Measurements from ENCODE around the gene NCK1. TPM values are rescaled to one million over a fixed set of nuclear protein-coding genes. Genes with fewer than 3 reads are reported as not detected.
"Not testable (repeated sequence)": the region's sequence is repeated elsewhere in the genome, so short reads cannot be mapped to it uniquely, and the experiment has no call there.

Gene NCK1
- polyA plus RNA-seq, 1 donor, result 23.3 TPM

- H3K27ac ChIP-seq (ENCODE audit: low read length), result no peak overlapping the region
- WGBS (ENCODE audit: insufficient coverage, low lambda C conversion rate), result 100% methylated on average over 1 of the region's 2 CpGs
- H3K9me3 ChIP-seq (ENCODE audit: control insufficient read depth, low read depth, low read length), result peaks cover 10% of the 10 kb centered on the region
- no peaks in the 10 kb centered on the region for H3K4me1 ChIP-seq (ENCODE audit: control insufficient read depth, insufficient read depth, low read length)
- no peak overlapping the region for H3K4me3 ChIP-seq (ENCODE audit: low read length)
- peaks cover 4% of the 10 kb centered on the region for H3K36me3 ChIP-seq (ENCODE audit: control insufficient read depth, insufficient read depth, low read length)
- H3K27me3 ChIP-seq (ENCODE audit: control insufficient read depth, insufficient read depth, low read length), result no peaks in the 10 kb centered on the region
- DNase-seq, result no peak
Observed at GRCh38 chr3:136891934-136892855, 30.2 kb downstream of the NCK1 start.

DNA sequence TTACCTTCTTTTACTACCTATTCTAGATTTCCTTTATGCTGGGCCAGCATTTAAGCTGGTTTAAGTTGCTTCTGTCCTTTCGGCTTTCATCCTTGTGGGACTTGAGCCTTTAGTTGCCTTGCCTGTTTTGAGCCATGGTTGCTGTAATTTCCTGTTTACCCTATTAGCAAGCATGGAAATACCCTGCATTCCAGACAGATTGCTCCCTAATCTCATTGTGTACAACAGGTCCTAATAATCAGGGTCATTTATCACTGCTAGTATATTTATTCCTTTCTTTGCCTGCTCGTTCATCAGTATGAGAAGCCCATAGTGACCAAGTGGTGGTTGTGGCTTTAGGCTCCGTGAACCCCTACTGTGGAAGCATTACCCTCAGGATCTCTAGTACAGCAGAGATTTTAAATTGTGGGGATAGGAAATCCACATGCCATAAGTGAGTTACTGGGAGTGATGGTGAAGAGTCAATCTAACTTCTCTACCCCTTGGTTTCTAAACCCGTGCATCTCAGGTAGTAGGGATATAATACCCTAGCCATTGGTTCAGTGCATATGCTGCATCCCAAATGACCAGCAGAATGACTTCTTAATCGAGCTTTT is 31.9 kb downstream of the NCK1 start:
- H3K36me3 ChIP-seq (ENCODE audit: control insufficient read depth, insufficient read depth, low read length), result peaks cover 4% of the 10 kb centered on the region
- no peaks in the 10 kb centered on the region for H3K4me1 ChIP-seq (ENCODE audit: control insufficient read depth, insufficient read depth, low read length)
- DNase-seq, result no peak
- no peak overlapping the region for H3K27ac ChIP-seq (ENCODE audit: low read length)
- no CpG with 5 or more reads among the region's 5 CpGs for WGBS (ENCODE audit: insufficient coverage, low lambda C conversion rate)
- peaks cover 10% of the 10 kb centered on the region for H3K9me3 ChIP-seq (ENCODE audit: control insufficient read depth, low read depth, low read length)
- H3K4me3 ChIP-seq (ENCODE audit: low read length), result no peak overlapping the region
- no peaks in the 10 kb centered on the region for H3K27me3 ChIP-seq (ENCODE audit: control insufficient read depth, insufficient read depth, low read length)

DNA sequence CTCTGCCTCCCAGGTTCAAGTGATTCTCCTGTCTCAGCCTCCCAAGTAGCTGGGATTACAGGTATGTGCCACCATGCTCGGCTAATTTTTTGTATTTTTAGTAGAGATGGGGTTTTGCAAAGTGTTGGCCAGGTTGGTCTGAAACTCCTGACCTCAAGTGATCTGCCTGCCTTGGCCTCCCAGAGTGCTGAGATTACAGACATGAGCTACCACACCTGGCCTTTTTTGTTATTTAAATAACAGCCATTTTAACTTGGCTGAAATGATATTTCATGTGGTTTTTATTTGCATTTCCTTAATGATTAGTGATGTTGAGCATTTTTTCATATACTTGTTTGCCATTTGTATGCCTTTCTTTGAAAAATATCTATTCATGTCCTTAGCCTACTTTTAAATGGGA is 35.2 kb downstream of the NCK1 start:
- not testable (repeated sequence) for H3K4me3 ChIP-seq (ENCODE audit: low read length); H3K4me1 ChIP-seq (ENCODE audit: control insufficient read depth, insufficient read depth, low read length); H3K27ac ChIP-seq (ENCODE audit: low read length); H3K9me3 ChIP-seq (ENCODE audit: control insufficient read depth, low read depth, low read length); H3K36me3 ChIP-seq (ENCODE audit: control insufficient read depth, insufficient read depth, low read length); H3K27me3 ChIP-seq (ENCODE audit: control insufficient read depth, insufficient read depth, low read length); DNase-seq
- no CpG with 5 or more reads among the region's 1 CpG for WGBS (ENCODE audit: insufficient coverage, low lambda C conversion rate)

DNA sequence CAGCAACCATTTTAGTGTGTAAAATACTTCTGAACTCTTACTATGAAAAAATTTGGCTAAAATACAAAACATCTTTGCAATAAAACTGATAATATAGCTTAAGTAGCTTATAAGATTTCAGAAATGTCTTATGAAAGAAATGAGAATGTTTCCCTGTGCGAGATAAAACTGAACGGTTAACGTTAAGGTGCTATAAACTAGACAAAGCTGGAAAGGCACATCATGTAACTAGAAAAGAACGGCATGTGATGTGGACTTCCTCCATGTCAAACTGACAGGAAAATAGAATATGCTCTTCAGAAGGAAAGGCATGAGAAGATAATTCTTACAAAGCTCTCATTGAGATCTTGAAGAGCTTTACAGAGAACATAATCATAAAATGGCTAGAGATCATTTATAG is 36.5 kb downstream of the NCK1 start:
- no peak for DNase-seq
- H3K27ac ChIP-seq (ENCODE audit: low read length), result no peak overlapping the region
- peaks cover 4% of the 10 kb centered on the region for H3K36me3 ChIP-seq (ENCODE audit: control insufficient read depth, insufficient read depth, low read length)
- H3K9me3 ChIP-seq (ENCODE audit: control insufficient read depth, low read depth, low read length), result peaks cover 18% of the 10 kb centered on the region
- 93% methylated on average over 3 of the region's 4 CpGs for WGBS (ENCODE audit: insufficient coverage, low lambda C conversion rate)
- H3K4me3 ChIP-seq (ENCODE audit: low read length), result no peak overlapping the region
- no peaks in the 10 kb centered on the region for H3K4me1 ChIP-seq (ENCODE audit: control insufficient read depth, insufficient read depth, low read length)
- no peaks in the 10 kb centered on the region for H3K27me3 ChIP-seq (ENCODE audit: control insufficient read depth, insufficient read depth, low read length)

GRCh38 chr3:136898954-136899353 is 36.9 kb downstream of the NCK1 start:
- no peak overlapping the region for H3K4me3 ChIP-seq (ENCODE audit: low read length)
- no peaks in the 10 kb centered on the region for H3K27me3 ChIP-seq (ENCODE audit: control insufficient read depth, insufficient read depth, low read length)
- no peaks in the 10 kb centered on the region for H3K4me1 ChIP-seq (ENCODE audit: control insufficient read depth, insufficient read depth, low read length)
- H3K27ac ChIP-seq (ENCODE audit: low read length), result no peak overlapping the region
- H3K9me3 ChIP-seq (ENCODE audit: control insufficient read depth, low read depth, low read length), result peaks cover 22% of the 10 kb centered on the region
- 90% methylated on average over 1 of the region's 2 CpGs for WGBS (ENCODE audit: insufficient coverage, low lambda C conversion rate)
- H3K36me3 ChIP-seq (ENCODE audit: control insufficient read depth, insufficient read depth, low read length), result peaks cover 4% of the 10 kb centered on the region
- DNase-seq, result no peak

GRCh38 chr3:136899622-136900158 is 37.7 kb downstream of the NCK1 start:
- Histone ChIP-seq H3K36me3 (ENCODE audit: control insufficient read depth, insufficient read depth, low read length) (peaks cover 4% of the 10 kb centered on the region), H3K9me3 (ENCODE audit: control insufficient read depth, low read depth, low read length) (peaks cover 29% of the 10 kb centered on the region), H3K27ac (ENCODE audit: low read length) (no peak overlapping the region), H3K4me3 (ENCODE audit: low read length) (no peak overlapping the region), H3K27me3 (ENCODE audit: control insufficient read depth, insufficient read depth, low read length) (no peaks in the 10 kb centered on the region), H3K4me1 (ENCODE audit: control insufficient read depth, insufficient read depth, low read length) (no peaks in the 10 kb centered on the region)
- 53% methylated on average over 2 of the region's 2 CpGs for WGBS (ENCODE audit: insufficient coverage, low lambda C conversion rate)
- DNase-seq, result no peak

GRCh38 chr3:136900694-136901093 is 38.7 kb downstream of the NCK1 start:
- H3K9me3 ChIP-seq (ENCODE audit: control insufficient read depth, low read depth, low read length), result peaks cover 39% of the 10 kb centered on the region
- not testable (repeated sequence) for H3K36me3 ChIP-seq (ENCODE audit: control insufficient read depth, insufficient read depth, low read length); H3K4me3 ChIP-seq (ENCODE audit: low read length); H3K27ac ChIP-seq (ENCODE audit: low read length); H3K4me1 ChIP-seq (ENCODE audit: control insufficient read depth, insufficient read depth, low read length); H3K27me3 ChIP-seq (ENCODE audit: control insufficient read depth, insufficient read depth, low read length); DNase-seq
- WGBS (ENCODE audit: insufficient coverage, low lambda C conversion rate), result 100% methylated on average over 1 of the region's 1 CpG

DNA sequence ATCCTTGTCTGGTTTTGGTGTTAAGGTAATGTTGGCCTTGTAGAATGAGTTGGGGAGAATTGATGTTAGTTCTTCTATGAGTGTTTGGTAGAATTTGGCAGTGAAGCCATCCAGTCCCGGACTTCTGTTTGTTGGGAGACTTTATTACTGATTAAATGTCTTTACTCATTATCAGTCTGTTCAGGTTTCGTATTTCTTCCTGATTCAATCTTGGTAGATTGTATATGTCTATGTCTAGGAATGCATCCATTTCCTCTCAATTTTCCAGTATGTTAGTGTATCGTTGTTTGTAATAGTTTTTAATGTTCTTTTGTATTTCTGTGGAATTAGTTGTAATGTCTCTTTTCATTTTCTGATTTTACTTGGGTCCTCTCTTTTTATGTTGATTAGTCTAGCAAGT is 39.4 kb downstream of the NCK1 start:
- Histone ChIP-seq H3K4me3 (ENCODE audit: low read length) (no peak overlapping the region), H3K36me3 (ENCODE audit: control insufficient read depth, insufficient read depth, low read length) (peaks cover 5% of the 10 kb centered on the region), H3K27me3 (ENCODE audit: control insufficient read depth, insufficient read depth, low read length) (no peaks in the 10 kb centered on the region), H3K27ac (ENCODE audit: low read length) (no peak overlapping the region), H3K4me1 (ENCODE audit: control insufficient read depth, insufficient read depth, low read length) (no peaks in the 10 kb centered on the region), H3K9me3 (ENCODE audit: control insufficient read depth, low read depth, low read length) (peaks cover 46% of the 10 kb centered on the region)
- 100% methylated on average over 1 of the region's 3 CpGs for WGBS (ENCODE audit: insufficient coverage, low lambda C conversion rate)
- no peak for DNase-seq

GRCh38 chr3:136902530-136902929 is 40.5 kb downstream of the NCK1 start:
- no CpG with 5 or more reads among the region's 1 CpG for WGBS (ENCODE audit: insufficient coverage, low lambda C conversion rate)
- H3K36me3 ChIP-seq (ENCODE audit: control insufficient read depth, insufficient read depth, low read length); H3K27me3 ChIP-seq (ENCODE audit: control insufficient read depth, insufficient read depth, low read length); DNase-seq; H3K27ac ChIP-seq (ENCODE audit: low read length); H3K4me3 ChIP-seq (ENCODE audit: low read length); H3K4me1 ChIP-seq (ENCODE audit: control insufficient read depth, insufficient read depth, low read length): not testable (repeated sequence)
- H3K9me3 ChIP-seq (ENCODE audit: control insufficient read depth, low read depth, low read length), result peaks cover 53% of the 10 kb centered on the region

- WGBS (ENCODE audit: insufficient coverage, low lambda C conversion rate), result 57% methylated on average over 1 of the region's 1 CpG
- Histone ChIP-seq H3K4me1 (ENCODE audit: control insufficient read depth, insufficient read depth, low read length) (no peaks in the 10 kb centered on the region), H3K27me3 (ENCODE audit: control insufficient read depth, insufficient read depth, low read length) (no peaks in the 10 kb centered on the region), H3K36me3 (ENCODE audit: control insufficient read depth, insufficient read depth, low read length) (peaks cover 7% of the 10 kb centered on the region), H3K9me3 (ENCODE audit: control insufficient read depth, low read depth, low read length) (peaks cover 56% of the 10 kb centered on the region), H3K4me3 (ENCODE audit: low read length) (no peak overlapping the region), H3K27ac (ENCODE audit: low read length) (no peak overlapping the region)
- no peak for DNase-seq
Observed at GRCh38 chr3:136903899-136904298, 41.9 kb downstream of the NCK1 start.

Measured in large intestine (tissue), 3 donors.